Keratinocyte (primary cell): ENCODE data around the gene GZF1.

Source experiments
- EZH2 ChIP-seq: IDR thresholded peaks from one replicate; pipeline ENCODE4 v1.6.1; 2012; ENCODE audit warnings: inconsistent platforms, mild to moderate bottlenecking, low read length, moderate library complexity
- TF ChIP-seq, protein P1 (sequence below), 3 experiments: IDR thresholded peaks in 1 of 3; conservative IDR thresholded peaks in 1 of 3; optimal IDR thresholded peaks in 1 of 3; 2 replicates in 2 of 3; 3 replicates in 1 of 3; pipeline versions ENCODE3 to v1.5.1; 2011; ENCODE audit warnings: low read length in 3 of 3, mild to moderate bottlenecking in 3 of 3, moderate library complexity in 2 of 3, control low read depth in 1 of 3, inconsistent platforms in 1 of 3; ENCODE audit not compliant: insufficient read depth in 2 of 3; ENCODE audit errors: extremely low read depth in 1 of 3

DNA sequence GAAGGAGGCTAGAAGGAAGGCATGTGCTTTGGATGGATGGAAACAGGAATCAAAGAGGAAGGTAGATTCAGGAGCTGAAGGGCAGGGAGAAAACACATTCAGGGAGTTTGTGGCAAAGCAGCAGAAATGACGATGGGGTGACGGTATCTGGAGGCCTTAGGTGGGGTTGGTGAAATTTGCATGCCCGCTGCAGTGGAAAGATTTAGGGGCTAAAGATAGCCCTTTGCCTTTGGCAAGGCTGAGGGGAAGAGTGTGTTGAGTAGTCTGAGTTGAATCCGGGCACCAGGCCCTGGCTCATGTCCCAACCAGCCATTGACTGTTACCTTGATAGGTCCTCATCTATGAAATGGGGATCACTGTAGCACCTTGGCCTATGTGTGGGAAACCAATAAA is 1.3 kb downstream of the GZF1 start:
- TF ChIP-seq, protein P1, sequence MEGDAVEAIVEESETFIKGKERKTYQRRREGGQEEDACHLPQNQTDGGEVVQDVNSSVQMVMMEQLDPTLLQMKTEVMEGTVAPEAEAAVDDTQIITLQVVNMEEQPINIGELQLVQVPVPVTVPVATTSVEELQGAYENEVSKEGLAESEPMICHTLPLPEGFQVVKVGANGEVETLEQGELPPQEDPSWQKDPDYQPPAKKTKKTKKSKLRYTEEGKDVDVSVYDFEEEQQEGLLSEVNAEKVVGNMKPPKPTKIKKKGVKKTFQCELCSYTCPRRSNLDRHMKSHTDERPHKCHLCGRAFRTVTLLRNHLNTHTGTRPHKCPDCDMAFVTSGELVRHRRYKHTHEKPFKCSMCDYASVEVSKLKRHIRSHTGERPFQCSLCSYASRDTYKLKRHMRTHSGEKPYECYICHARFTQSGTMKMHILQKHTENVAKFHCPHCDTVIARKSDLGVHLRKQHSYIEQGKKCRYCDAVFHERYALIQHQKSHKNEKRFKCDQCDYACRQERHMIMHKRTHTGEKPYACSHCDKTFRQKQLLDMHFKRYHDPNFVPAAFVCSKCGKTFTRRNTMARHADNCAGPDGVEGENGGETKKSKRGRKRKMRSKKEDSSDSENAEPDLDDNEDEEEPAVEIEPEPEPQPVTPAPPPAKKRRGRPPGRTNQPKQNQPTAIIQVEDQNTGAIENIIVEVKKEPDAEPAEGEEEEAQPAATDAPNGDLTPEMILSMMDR (optimal IDR thresholded peaks at IDR 0.05 in 1 of 3, IDR thresholded peaks at IDR 0.05 in 1 of 3, conservative IDR thresholded peaks at IDR 0.05 in 1 of 3; ENCODE audit: extremely low read depth in 1 of 3, insufficient read depth in 2 of 3, low read length in 3 of 3) = no peak
- no peak for TF ChIP-seq EZH2
